ENCODE data around the gene FHIT. TPM values are rescaled to one million over a fixed set of nuclear protein-coding genes. Genes with fewer than 3 reads are reported as not detected.

FHIT gene
- total and polyA plus RNA-seq, 7 donors = 0.98 to 10.4 (median 4.0) TPM

GRCh38 chr3:61226166-61226686, 25.0 kb downstream of the FHIT start:
- intact Hi-C loops (cut with DNase I) = no loop called here
- Histone ChIP-seq H3K4me1 (no peaks in the 10 kb centered on the region), H3K27ac (no peak overlapping the region), H3K27me3 (ENCODE audit: insufficient read depth in 3 of 3, low read length in 2 of 3) (no peaks in the 10 kb centered on the region), H3K36me3 (ENCODE audit: insufficient read depth in 1 of 2, low read depth in 1 of 2) (no peaks in the 10 kb centered on the region), H3K9me3 (no peaks in the 10 kb centered on the region), H3K4me3 (no peak overlapping the region)
- no peak for DNase-seq
- ATAC-seq = no peak
- TF ChIP-seq CTCF (IDR thresholded peaks at IDR 0.05) = no peak
- 78 to 84% (median 79%) methylated on average over 6 of the region's 6 CpGs for WGBS, 3 donors

GRCh38 chr3:61224823-61225222, 26.4 kb downstream of the FHIT start:
- intact Hi-C loops (cut with DNase I) = no loop called here
- H3K4me1 ChIP-seq = no peaks in the 10 kb centered on the region
- 95 to 97% (median 96%) methylated on average over 2 of the region's 2 CpGs for WGBS, 3 donors
- no peak overlapping the region for H3K27ac ChIP-seq
- H3K36me3 ChIP-seq (ENCODE audit: insufficient read depth in 1 of 2, low read depth in 1 of 2) = no peaks in the 10 kb centered on the region
- ATAC-seq = no peak
- TF ChIP-seq CTCF (IDR thresholded peaks at IDR 0.05) = no peak
- H3K27me3 ChIP-seq (ENCODE audit: insufficient read depth in 3 of 3, low read length in 2 of 3) = no peaks in the 10 kb centered on the region
- no peaks in the 10 kb centered on the region for H3K9me3 ChIP-seq
- DNase-seq = no peak
- H3K4me3 ChIP-seq = no peak overlapping the region

GRCh38 chr3:61223451-61223850, 27.8 kb downstream of the FHIT start:
- Histone ChIP-seq H3K36me3 (ENCODE audit: insufficient read depth in 1 of 2, low read depth in 1 of 2) (no peaks in the 10 kb centered on the region), H3K4me1 (no peaks in the 10 kb centered on the region), H3K4me3 (no peak overlapping the region), H3K9me3 (no peaks in the 10 kb centered on the region), H3K27me3 (ENCODE audit: insufficient read depth in 3 of 3, low read length in 2 of 3) (no peaks in the 10 kb centered on the region), H3K27ac (no peak overlapping the region)
- DNase-seq (no peak), ATAC-seq (no peak)
- intact Hi-C loops (cut with DNase I) = no loop called here
- no peak for TF ChIP-seq CTCF (IDR thresholded peaks at IDR 0.05)
- 69 to 73% (median 70%) methylated on average over 2 of the region's 2 CpGs for WGBS, 3 donors

GRCh38 chr3:61222467-61222866, 28.8 kb downstream of the FHIT start:
- Histone ChIP-seq H3K4me3 (no peak overlapping the region), H3K4me1 (no peaks in the 10 kb centered on the region), H3K9me3 (no peaks in the 10 kb centered on the region), H3K27ac (no peak overlapping the region), H3K36me3 (ENCODE audit: insufficient read depth in 1 of 2, low read depth in 1 of 2) (no peaks in the 10 kb centered on the region), H3K27me3 (ENCODE audit: insufficient read depth in 3 of 3, low read length in 2 of 3) (no peaks in the 10 kb centered on the region)
- no peak for TF ChIP-seq CTCF (IDR thresholded peaks at IDR 0.05)
- WGBS, 3 donors = 92 to 95% (median 94%) methylated on average over 7 of the region's 7 CpGs
- intact Hi-C loops (cut with DNase I) = no loop called here
- ATAC-seq = no peak
- no peak for DNase-seq

- Histone ChIP-seq H3K27ac (no peak overlapping the region), H3K27me3 (ENCODE audit: insufficient read depth in 3 of 3, low read length in 2 of 3) (no peaks in the 10 kb centered on the region), H3K4me3 (no peak overlapping the region), H3K4me1 (no peaks in the 10 kb centered on the region), H3K36me3 (ENCODE audit: insufficient read depth in 1 of 2, low read depth in 1 of 2) (no peaks in the 10 kb centered on the region), H3K9me3 (no peaks in the 10 kb centered on the region)
- no peak for DNase-seq
- TF ChIP-seq CTCF (IDR thresholded peaks at IDR 0.05) = no peak
- no peak for ATAC-seq
- intact Hi-C loops (cut with DNase I) = no loop called here
- WGBS, 3 donors = 61 to 75% (median 72%) methylated on average over 6 of the region's 6 CpGs
These were observed 29.4 kb downstream of the FHIT start for GRCh38 chr3:61221759-61222362.

All from psoas muscle (tissue), 8 donors.